Hepatocyte (in vitro differentiated cells): ENCODE data around the gene RNF13.

Source experiments
- CTCF ChIP-seq: fragments of 200-600 bp; sonication (generic); IDR thresholded peaks from 2 replicates; pipeline ENCODE4 v1.5.1; 2016; ENCODE audit warnings: antibody characterized with exemption, mild to moderate bottlenecking; ENCODE audit not compliant: poor library complexity
- EZH2 ChIP-seq: fragments of 200-600 bp; sonication (generic); IDR thresholded peaks from 2 replicates; pipeline ENCODE4 v1.6.1; 2016; ENCODE audit warnings: antibody characterized with exemption, mild to moderate bottlenecking, borderline replicate concordance
- EZH2phosphoT487 ChIP-seq: fragments of 200-600 bp; sonication (generic); IDR thresholded peaks from one replicate; pipeline ENCODE4 v1.6.1; 2018; ENCODE audit warnings: antibody characterized with exemption, mild to moderate bottlenecking, low read depth, moderate library complexity; ENCODE audit not compliant: unreplicated experiment, severe bottlenecking

GRCh38 chr3:149783576-149783975 is 29.4 kb upstream of the RNF13 start:
- TF ChIP-seq CTCF (no peak), EZH2 (no peak), EZH2phosphoT487 (no peak)
